ACC112 (cell line): Measurements from ENCODE around the gene SLC49A3.
"Not testable (repeated sequence)": the region's sequence is repeated elsewhere in the genome, so short reads cannot be mapped to it uniquely, and the experiment has no call there.

Experiments
- H2AFZ ChIP-seq: fragments of 200-600 bp; sonication (generic); one replicate; pipeline ENCODE4 v1.6.0; 2017; ENCODE audit warnings: antibody characterized with exemption, low read length; ENCODE audit not compliant: unreplicated experiment
- H3K27ac ChIP-seq: fragments of 200-600 bp; sonication (generic); 2 replicates; pipeline ENCODE4 v1.5.1; 2014; ENCODE audit warnings: low read depth, mild to moderate bottlenecking, antibody characterized with exemption, low read length, moderate library complexity
- H3K27me3 ChIP-seq: fragments of 200-600 bp; sonication (generic); 2 replicates; pipeline ENCODE4 v1.6.1; 2014; ENCODE audit warnings: mild to moderate bottlenecking, antibody characterized with exemption, low read length, moderate library complexity, mixed read lengths; ENCODE audit not compliant: insufficient read depth
- H3K36me3 ChIP-seq: fragments of 200-600 bp; sonication (generic); 2 replicates; pipeline ENCODE4 v1.6.1; 2016; ENCODE audit warnings: mild to moderate bottlenecking, antibody characterized with exemption, low read length, moderate library complexity, mixed read lengths; ENCODE audit not compliant: insufficient read depth
- H3K4me1 ChIP-seq: fragments of 200-600 bp; sonication (generic); one replicate; pipeline ENCODE4 v1.6.1; 2016; ENCODE audit warnings: low read length, mixed read lengths; ENCODE audit not compliant: insufficient read depth, unreplicated experiment, control insufficient read depth
- H3K4me3 ChIP-seq: fragments of 200-600 bp; sonication (generic); 2 replicates; pipeline ENCODE4 v1.5.1; 2014; ENCODE audit warnings: mild to moderate bottlenecking, low read depth, low read length
- H3K79me2 ChIP-seq: fragments of 200-600 bp; sonication (generic); one replicate; pipeline ENCODE4 v1.6.0; 2016; ENCODE audit warnings: low read length; ENCODE audit not compliant: control insufficient read depth, unreplicated experiment, insufficient read depth

The SLC49A3 gene

DNA sequence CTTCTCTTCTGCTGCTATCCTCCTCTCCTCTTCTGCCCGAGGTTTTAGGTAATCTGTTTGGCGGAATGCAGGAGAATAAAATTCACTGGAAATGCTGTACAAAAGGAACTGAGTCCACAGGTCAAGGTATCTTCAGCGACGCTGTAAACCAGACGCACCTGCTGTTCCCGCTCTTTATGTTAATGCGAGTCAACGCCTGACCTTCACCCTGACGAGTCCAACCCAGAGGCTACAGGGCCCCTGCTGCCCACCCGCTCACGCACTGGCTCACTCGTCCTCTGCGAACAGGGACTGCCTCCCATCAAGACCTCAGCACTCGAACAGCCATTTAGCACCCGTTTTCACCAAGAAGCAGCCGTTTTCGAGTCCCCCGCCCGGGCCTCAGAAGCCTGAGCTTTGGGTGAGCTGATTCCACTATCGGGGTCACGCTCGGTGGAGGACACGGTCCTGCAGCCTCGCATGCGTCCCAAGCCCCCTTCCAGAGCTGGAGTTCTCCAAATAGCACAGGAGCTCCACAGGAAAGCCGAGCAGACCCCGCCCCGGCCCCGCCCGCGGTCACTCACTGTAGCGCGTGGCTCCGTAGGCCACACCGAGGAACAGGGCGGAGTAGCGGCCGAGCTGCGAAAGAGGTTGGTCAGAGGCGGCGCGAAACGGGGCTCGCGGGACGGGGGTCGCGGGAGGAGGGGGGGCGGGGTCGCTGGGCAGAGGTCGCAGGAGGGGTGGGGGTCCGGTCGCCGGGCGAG, 15.4 kb downstream of the SLC49A3 start:
- Histone ChIP-seq H3K79me2 (peaks cover 14% of the 10 kb centered on the region), H2AFZ (no peak overlapping the region), H3K4me3 (peak overlapping the region; percentile 77), H3K27me3 (no peaks in the 10 kb centered on the region), H3K27ac (no peak overlapping the region), H3K4me1 (peaks cover 18% of the 10 kb centered on the region), H3K36me3 (peaks cover 16% of the 10 kb centered on the region; the same call in 1 of the 2 replicates)

DNA sequence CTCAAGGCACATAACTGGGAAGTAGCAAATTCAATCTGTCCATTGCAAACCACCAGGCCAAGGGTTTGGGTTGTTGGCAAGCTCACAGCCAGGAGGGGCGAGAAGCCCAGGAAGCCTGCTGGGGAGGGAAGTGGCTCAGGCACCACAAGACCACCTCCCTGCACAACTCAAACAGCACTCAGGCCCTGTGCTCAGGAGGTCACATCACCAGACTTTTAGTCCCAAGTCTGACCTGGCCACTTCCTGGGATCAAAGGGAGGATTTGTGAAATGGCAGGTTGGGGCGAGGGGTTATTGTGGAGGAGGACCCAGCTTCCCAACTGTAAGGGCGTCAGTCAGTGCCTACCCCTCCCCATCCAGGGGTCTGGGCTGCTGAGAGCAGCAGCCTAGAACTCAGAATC, 17.2 kb downstream of the SLC49A3 start:
- H3K79me2 ChIP-seq: peaks cover 14% of the 10 kb centered on the region
- peaks cover 16% of the 10 kb centered on the region; the same call in 1 of the 2 replicates for H3K36me3 ChIP-seq
- H3K4me1 ChIP-seq: peaks cover 12% of the 10 kb centered on the region
- H2AFZ ChIP-seq: no peak overlapping the region
- no peaks in the 10 kb centered on the region for H3K27me3 ChIP-seq
- no peak overlapping the region for H3K27ac ChIP-seq
- H3K4me3 ChIP-seq: no peak overlapping the region

DNA sequence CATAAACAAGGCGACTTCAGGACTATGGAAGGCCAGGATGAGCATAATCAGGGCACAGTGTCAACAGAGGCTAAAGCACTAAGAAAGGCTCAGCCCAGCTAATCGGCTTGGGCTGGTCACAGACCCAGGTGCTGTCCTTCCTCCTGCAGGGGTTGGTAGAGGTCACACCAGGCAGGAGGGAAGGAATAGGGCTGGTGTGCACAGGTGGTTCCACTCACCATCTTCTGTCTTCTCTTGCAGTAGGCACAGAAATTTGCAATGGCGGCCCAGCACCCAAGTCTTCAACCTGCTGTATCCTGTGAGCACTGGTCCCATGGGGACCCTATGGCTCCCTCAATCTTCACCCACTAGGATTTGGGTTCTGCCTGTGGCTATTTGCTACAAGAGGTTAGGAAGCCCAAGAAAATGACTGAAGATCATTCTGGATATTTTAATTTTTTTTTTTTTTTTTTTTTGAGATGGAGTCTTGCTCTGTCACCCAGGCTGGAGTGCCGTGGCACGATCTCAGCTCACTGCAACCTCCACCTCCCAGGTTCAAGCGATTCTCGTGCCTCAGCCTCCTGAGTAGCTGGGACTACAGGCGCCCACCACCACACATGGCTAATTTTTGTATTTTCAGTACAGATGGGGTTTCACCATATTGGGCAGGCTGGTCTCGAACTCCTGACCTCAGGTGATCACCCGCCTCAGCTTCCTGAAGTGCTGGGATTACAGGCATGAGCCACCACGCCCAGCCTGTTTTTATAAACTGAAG, 19.0 kb downstream of the SLC49A3 start:
- not testable (repeated sequence) for H3K27me3 ChIP-seq, H3K79me2 ChIP-seq, H3K27ac ChIP-seq, H3K4me3 ChIP-seq, H3K4me1 ChIP-seq, H2AFZ ChIP-seq
- H3K36me3 ChIP-seq: peaks cover 16% of the 10 kb centered on the region; the same call in 1 of the 2 replicates

DNA sequence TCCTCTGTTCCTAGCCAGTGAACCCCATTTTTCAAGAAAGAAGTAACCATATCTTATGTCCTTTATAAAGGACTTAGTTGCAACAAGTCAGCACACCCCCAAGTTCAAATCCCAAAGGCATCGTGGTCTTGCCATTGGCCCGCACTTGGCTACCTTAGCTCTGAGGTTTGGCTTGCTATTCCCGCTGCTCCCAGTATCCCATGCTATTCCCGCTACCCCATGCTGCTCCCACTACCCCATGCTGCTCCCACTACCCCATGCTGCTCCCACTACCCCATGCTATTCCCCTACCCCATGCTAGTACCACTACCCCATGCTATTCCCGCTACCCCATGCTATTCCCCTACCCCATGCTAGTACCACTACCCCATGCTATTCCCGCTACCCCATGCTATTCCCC, 20.7 kb downstream of the SLC49A3 start:
- H3K4me1 ChIP-seq, H3K27ac ChIP-seq: not testable (repeated sequence)
- H3K36me3 ChIP-seq: peaks cover 16% of the 10 kb centered on the region; the same call in 1 of the 2 replicates

DNA sequence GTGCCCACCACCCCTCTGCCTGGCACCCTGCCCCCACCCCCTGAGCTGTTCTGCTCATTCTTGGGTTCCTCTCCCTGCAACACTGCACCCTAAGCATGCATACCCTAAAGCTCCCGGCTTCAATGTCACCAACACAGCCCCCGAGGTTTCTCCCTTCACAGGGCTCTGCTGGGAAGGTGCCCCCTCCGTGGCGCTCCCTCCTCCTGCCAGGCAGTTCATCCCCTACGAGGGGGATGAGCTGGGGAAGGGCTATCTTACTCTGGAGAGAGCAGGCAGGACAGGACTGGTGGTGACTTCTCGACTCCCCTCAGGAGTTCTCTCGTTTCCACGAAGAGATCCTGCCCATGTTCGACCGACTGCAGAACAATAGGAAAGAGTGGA, 21.4 kb downstream of the SLC49A3 start:
- H3K4me1 ChIP-seq: no peaks in the 10 kb centered on the region
- no peaks in the 10 kb centered on the region for H3K79me2 ChIP-seq
- H3K36me3 ChIP-seq: peaks cover 16% of the 10 kb centered on the region; the same call in 1 of the 2 replicates
- H2AFZ ChIP-seq: no peak overlapping the region
- no peak overlapping the region for H3K27ac ChIP-seq
- H3K27me3 ChIP-seq: peaks cover 15% of the 10 kb centered on the region
- no peak overlapping the region for H3K4me3 ChIP-seq

More for the DNA sequence above, 20.7 kb downstream of the SLC49A3 start:
- not testable (repeated sequence) for H3K4me3 ChIP-seq, H2AFZ ChIP-seq, H3K79me2 ChIP-seq
- peaks cover 12% of the 10 kb centered on the region for H3K27me3 ChIP-seq

DNA sequence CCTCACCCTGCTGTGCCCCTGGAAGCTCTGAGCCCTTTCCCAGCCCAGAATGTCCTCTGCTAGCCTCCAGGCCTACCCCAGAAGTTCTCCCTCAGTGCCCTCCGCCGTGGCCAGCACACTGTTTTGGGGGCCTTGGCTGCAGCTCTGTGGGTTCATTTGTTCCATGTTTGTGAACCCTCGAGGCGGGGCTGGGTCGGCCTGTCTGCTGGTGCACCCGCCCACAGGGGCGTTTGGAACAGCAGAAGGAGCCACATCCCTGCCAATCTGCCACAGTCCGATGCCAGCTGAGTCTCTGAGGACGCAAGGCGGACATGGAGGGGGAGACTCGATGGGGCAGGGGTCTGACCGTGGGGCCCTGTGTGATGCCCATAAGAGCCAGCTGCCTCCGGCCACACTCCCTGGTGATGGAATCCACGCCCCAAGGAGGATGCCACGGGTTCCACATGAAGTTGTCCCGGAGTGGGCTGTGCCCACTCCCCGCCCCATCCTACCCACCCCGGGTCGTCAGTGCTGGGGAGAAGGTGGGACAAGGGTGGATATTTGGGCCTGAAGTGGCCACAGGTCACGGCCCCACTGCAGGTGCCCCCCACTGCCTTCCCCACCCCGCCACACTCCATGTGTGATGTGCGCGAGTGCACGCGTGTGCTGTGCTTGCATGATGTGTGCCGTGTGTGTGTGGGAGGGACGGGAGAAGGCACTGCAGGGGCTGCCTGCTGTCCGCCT, 22.0 kb downstream of the SLC49A3 start:
- Histone ChIP-seq H3K27ac (no peak overlapping the region), H2AFZ (no peak overlapping the region), H3K4me1 (no peaks in the 10 kb centered on the region), H3K4me3 (no peak overlapping the region), H3K27me3 (peaks cover 15% of the 10 kb centered on the region), H3K36me3 (peaks cover 14% of the 10 kb centered on the region; the same call in 1 of the 2 replicates), H3K79me2 (no peaks in the 10 kb centered on the region)

DNA sequence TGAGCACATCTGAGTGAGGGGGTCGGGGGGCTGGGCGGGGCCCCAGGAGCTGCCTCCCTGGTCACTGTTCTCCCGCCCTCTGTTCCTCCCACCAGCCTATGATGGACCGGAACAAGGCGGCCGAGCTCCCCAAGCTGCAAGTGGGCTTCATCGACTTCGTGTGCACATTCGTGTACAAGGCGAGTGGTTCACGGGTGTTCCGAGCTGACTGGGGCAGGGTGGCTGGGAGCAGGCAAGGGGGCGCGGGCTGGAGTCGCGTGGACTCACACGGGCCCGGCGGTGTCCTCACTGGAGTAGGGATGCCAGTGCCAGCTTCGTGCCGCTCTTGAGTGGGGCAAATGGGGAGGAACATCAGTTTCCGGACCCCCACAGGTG, 22.5 kb downstream of the SLC49A3 start:
- no peak overlapping the region for H3K27ac ChIP-seq
- no peak overlapping the region for H2AFZ ChIP-seq
- H3K79me2 ChIP-seq: no peaks in the 10 kb centered on the region
- no peak overlapping the region for H3K4me3 ChIP-seq
- no peaks in the 10 kb centered on the region for H3K4me1 ChIP-seq
- peaks cover 9% of the 10 kb centered on the region; the same call in 1 of the 2 replicates for H3K36me3 ChIP-seq
- peaks cover 15% of the 10 kb centered on the region for H3K27me3 ChIP-seq

DNA sequence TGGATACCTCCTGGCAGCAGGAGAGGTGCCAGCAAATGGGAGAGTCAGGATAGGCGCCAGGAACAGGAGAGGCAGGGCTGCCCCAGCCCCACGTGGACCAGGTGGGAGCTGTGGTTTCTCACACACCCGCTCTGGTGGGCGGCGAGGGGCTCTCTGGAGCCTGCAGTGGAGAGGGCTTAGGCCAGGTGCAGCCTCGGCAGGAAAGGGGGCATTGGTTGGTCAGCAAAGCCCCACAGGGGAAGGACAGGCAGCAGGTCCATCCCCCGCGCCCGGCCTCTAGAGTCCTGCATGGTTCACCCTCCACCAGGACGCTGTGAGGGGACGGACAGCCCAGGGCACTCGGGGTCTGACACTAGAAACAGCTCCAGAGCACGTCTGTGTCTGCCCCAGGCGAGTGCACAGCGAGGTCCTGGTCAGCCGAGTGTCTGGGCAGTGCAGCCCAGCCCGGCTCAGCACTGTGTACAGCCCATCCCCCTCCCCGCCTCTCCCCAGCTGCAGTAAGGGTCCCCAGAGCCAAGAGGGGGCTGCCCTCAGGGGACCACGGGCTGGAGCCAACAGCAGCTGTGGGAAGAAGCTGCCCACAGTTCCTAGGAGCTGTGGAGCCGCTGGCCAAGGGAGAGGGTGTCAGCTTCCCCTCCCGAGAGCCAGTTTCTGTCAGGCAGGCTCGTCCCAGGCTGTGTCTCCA, 23.1 kb downstream of the SLC49A3 start:
- Histone ChIP-seq H3K36me3 (peaks cover 6% of the 10 kb centered on the region; the same call in 1 of the 2 replicates), H3K4me3 (no peak overlapping the region), H3K4me1 (no peaks in the 10 kb centered on the region), H3K79me2 (no peaks in the 10 kb centered on the region), H3K27ac (no peak overlapping the region), H3K27me3 (peaks cover 15% of the 10 kb centered on the region), H2AFZ (no peak overlapping the region)

DNA sequence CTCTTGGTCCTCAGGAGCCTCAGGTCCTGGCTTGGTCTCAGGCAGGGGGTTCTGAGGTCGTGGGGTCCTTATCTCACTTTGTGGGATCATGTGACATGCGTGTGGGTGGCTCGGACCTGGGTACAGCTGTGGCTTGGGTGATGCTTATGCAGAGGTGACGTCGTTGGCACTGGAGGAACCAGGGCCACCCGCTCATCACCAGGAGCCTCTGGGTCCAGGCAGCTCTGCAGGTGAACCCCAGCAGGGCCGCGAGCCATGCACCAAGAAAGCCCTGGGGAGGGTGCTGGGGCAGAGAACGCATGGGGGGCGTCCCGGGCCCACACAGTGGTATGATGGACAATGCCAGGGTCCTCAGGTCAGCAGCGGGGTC, 23.6 kb downstream of the SLC49A3 start:
- H3K4me1 ChIP-seq: no peaks in the 10 kb centered on the region
- H3K79me2 ChIP-seq: no peaks in the 10 kb centered on the region
- H3K36me3 ChIP-seq: peaks cover under 1% of the 10 kb centered on the region; the same call in 1 of the 2 replicates
- no peak overlapping the region for H3K27ac ChIP-seq
- no peak overlapping the region for H3K4me3 ChIP-seq
- H3K27me3 ChIP-seq: peaks cover 15% of the 10 kb centered on the region
- no peak overlapping the region for H2AFZ ChIP-seq

DNA sequence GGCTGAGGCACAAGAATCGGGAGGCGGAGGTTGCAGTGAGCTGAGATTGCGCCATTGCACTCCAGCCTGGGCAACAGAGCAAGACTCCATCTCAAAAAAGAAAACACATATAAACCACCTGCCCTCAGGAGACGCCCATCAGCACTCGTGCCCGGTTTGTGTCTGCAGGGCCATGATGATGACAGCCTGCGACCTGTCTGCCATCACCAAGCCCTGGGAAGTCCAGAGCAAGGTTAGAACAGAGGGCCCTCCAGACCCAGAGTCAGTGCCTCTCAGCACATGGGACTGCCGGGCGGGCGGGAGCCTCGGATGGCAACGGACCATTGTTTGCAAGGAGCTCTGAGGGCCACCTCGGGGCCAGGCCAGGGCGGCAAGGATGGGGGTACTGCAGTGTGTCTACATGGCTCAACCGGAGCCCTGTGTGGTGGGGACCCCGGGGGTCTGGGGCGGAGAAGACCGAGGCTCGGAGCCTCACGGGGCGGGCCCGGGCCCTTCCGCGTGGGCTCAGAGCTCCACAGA, 24.2 kb downstream of the SLC49A3 start:
- Histone ChIP-seq H3K4me3 (no peak overlapping the region), H3K27ac (no peak overlapping the region), H3K4me1 (no peaks in the 10 kb centered on the region), H3K27me3 (peaks cover 15% of the 10 kb centered on the region), H2AFZ (no peak overlapping the region), H3K36me3 (no peaks in the 10 kb centered on the region), H3K79me2 (no peaks in the 10 kb centered on the region)
